Smooth muscle cell of the brain vasculature (primary cell): ENCODE results near the gene PRODH.
"Not testable (repeated sequence)": the region's sequence is repeated elsewhere in the genome, so short reads cannot be mapped to it uniquely, and the experiment has no call there.

Experiments used
- DNase-seq: peaks from one replicate; pipeline ENCODE4 v3.0.0-alpha.2; 2012; ENCODE audit warnings: low read depth, low spot score

Gene PRODH

GRCh38 chr22:18968011-18968749, 32.1 kb upstream of the PRODH start:
- no peak for DNase-seq

- DNase-seq = not testable (repeated sequence)
Measured at GRCh38 chr22:18967391-18968010, 31.4 kb upstream of the PRODH start.

GRCh38 chr22:18966748-18967147, 30.7 kb upstream of the PRODH start:
- DNase-seq = no peak

DNA sequence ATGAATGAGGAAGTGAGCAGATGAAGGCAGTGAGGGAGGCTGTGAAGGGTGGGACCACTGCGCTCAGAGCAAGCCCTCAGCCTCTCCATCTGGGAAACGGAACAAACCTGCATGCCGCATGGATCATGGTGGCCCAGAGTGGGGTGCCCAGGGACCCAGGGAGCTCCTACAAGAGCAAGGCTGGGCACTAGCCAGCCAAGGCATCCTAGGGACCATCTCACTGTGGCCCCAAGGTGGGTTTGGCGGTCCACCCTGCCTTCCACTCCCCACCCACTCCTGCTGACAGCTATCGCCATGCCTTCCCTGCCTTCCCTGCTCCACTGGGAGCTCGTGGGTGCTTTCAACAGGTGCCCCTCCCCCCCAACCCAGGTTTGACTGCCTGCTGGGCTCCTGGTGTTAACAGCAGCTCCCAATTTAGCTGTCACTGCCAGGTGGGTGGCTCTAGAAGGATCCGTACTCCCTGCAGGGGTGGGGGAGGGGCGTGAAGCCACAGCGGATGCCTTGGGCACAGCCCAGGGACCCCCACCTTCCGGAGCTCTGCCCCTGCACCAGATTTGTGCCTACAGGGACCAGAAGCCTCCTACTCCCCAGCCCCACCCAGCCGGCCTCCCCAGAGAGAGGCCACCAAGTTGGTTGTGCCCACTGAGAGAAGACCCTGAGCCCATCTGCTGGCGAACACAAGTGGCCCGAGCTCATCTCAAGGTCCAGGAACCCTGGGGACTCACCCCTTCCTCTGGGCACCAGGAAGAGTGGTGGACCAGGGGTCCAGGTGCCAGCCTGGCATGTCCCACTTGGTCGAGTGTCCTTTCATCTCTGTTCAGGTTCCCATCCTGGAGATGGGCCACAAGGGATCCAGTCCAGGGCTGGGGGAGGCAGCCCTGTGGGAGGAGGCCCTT, 29.7 kb upstream of the PRODH start:
- no peak for DNase-seq

GRCh38 chr22:18964501-18965265, 28.6 kb upstream of the PRODH start:
- DNase-seq = not testable (repeated sequence)

- not testable (repeated sequence) for DNase-seq
Measured at GRCh38 chr22:18964051-18964450, 28.0 kb upstream of the PRODH start.

DNA sequence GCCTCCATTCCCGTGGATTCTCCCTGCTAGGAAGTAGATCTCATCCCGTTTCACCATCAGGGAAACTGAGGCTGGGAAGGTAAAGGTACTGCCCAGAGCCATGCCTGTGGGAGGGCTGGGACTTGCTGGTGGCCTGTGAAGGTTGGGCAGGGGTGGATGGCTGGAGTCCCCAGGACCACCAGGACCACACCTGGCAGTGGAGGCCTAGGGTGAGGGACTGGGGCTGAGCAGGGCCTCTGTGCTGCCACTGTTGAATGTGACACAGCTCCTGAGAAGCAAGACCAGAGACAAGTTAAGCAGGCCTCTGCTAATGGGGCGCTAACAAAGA, 26.2 kb upstream of the PRODH start:
- DNase-seq = no peak

DNA sequence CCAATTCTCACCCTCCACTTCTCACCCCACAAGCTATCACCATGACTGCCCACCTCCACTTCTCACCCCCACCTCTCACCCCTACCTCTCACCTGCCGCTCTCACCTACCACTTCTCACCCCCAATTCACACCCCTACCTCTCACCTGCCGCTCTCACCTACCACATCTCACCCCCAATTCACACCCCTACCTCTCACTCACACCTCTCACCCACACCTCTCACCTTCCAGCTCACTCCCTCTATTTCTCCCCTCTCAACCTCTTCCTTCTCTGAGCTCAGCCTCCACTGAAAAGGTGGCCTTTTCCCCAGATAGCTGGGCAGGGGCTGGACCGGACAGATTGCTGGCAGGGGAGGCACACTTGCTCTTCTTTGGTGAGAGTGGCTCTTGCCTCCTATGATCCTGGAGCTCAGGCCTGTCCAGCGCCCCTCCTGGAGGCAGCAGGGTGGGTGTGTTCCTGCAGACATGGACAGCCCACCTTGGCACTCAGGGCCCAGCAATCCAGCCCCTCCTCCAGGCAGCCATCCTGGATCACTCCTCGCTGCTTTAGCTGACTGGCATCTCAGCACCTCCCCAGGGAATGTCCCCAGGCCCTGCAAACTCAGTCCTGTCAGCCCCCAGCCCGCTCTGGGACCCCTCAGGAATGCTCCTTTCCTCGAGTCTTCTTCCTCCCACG, 25.7 kb upstream of the PRODH start:
- DNase-seq = not testable (repeated sequence)

GRCh38 chr22:18961201-18961600, 25.1 kb upstream of the PRODH start:
- DNase-seq = not testable (repeated sequence)

- not testable (repeated sequence) for DNase-seq
Measured at GRCh38 chr22:18960166-18960820, 24.2 kb upstream of the PRODH start.

DNA sequence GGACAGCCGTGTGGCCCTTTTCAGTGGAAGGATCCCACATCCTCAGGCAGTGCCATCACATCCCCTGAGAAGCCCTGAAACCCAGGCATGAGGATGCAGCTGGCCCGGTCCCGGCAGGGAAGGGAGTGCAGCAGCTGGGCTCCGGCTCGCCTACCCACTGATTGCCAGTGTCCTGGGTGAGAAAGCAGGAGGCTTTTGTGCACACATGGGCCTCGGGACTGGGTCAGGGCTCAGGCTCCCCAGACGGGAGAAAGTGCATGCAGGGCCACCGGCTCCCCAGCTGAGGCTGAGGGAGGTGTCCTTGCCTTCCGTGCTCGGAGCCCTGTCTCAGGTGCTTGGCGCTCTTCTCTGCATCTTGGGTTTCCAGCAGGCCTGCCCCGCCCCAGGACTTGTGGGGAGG, 23.6 kb upstream of the PRODH start:
- DNase-seq = not testable (repeated sequence)

GRCh38 chr22:18959266-18959665, 23.2 kb upstream of the PRODH start:
- not testable (repeated sequence) for DNase-seq

- not testable (repeated sequence) for DNase-seq
Measured at GRCh38 chr22:18958738-18959137, 22.6 kb upstream of the PRODH start.

DNA sequence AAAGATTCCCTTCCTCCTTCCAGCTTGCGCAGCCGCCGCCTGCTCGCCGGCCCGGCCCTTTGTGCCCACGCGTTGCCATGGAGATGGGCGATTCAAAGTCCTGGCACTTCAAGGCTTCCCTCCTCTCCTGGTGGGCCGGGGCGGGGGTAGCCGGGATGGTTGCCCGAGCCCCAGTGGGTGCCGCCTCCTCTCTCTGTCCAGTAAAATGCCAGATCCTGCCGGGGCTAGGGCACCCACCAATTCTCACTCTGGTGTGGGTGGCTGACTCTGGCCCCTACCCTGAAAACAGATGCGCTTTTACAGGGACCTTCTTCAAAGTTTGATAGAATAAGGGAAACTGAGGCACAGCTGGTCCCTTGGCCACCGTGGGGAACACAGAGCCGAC, 22.2 kb upstream of the PRODH start:
- not testable (repeated sequence) for DNase-seq

- DNase-seq = not testable (repeated sequence)
Measured at GRCh38 chr22:18957621-18958320, 21.7 kb upstream of the PRODH start.

DNA sequence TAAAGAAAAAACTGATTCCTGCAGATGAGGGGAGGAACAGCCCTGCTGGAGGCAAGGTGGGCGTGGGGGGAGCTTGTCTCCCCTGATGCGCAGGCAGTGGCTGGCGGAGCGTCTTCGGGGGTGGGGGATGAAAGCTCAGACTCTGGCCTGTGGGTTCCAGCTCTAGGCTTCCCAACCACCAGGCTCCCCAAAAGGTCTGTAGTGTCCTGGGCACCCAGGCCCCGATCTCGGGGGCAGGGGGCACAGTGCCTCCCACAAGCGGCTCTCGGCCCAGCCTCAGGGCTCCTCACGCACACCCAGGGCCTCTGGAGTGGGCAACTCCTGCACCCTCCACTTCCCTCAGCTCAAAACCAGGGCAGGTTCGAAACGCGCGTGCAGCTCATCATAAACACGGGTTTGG, 20.9 kb upstream of the PRODH start:
- DNase-seq = not testable (repeated sequence)

DNA sequence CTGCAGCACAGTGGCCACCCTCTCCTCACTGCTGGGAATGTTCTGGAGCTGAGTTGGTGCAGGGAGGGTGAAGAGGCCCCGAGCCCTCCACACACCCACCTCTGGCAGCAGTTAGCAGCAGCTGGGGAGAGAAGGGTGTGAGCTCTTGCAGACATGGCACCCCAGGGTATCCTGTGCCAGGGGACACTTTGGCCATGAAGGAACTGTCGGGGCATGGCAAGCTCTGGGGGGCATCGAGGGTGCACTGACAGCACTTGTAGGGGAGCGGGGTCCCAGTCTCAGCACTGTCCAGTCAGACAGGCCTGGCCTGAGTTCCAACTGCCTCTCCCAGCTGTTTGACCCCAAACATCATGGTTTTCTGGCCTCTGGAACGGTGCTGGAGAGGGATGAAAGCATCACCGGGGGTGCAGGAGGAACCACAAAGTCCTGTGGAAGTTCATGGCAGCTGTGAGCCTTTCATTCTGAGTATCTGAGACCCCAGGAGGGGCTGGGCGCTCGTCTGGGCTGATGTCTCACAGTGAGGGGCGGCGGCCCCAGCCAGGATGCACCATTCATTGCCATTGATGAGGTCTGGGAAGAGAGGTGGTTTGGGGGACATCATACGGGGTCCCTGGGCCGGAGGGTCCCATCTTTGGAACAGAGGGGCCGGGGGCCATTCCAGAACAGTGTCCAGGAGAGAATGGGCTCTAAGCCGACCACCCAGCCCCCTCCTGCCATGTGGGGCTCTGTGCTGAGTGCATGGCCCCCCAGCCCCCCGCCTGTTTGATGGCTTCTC, 20.2 kb upstream of the PRODH start:
- DNase-seq = not testable (repeated sequence)

DNA sequence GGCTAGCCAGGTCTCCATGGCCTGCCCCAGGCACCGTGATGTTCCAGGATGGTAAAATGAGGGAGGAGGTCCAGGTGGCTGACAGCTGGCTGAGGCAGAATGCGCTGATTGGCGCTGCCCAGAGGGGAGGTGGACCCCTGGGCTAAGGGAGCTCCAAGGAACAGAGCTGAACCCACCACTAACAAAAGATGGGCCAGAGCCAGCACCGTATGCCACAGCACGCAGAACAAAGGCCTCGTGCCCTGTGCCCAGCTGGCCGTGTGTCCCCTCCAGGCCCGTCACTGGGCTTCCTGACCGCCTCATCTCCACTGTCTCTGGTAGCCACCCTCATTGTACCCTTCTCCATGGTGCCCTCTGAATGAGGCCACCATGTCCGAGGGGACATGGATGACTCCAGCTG, 19.6 kb upstream of the PRODH start:
- no peak for DNase-seq

GRCh38 chr22:18954990-18955571, 19.0 kb upstream of the PRODH start:
- no peak for DNase-seq
